DOHH2 (cell line): ENCODE results near the gene LCAT.

Source experiments
- H3F3A ChIP-seq: fragments of 200-600 bp; sonication (generic), shearing (Covaris generic); 2 replicates; pipeline ENCODE4 v1.6.0; 2016; ENCODE audit warnings: antibody characterized with exemption, mild to moderate bottlenecking; ENCODE audit not compliant: control insufficient read depth, insufficient read depth
- H3K27ac ChIP-seq: fragments of 200-600 bp; sonication (generic); 2 replicates; pipeline ENCODE4 v1.5.1; 2014; ENCODE audit warnings: low read depth, mild to moderate bottlenecking, low read length, moderate library complexity
- H3K27me3 ChIP-seq: fragments of 200-600 bp; sonication (generic); 2 replicates; pipeline ENCODE4 v1.6.1; 2014; ENCODE audit warnings: mild to moderate bottlenecking, low read length, mixed read lengths; ENCODE audit not compliant: control insufficient read depth
- H3K36me3 ChIP-seq: fragments of 200-600 bp; sonication (generic); 2 replicates; pipeline ENCODE4 v1.6.1; 2014; ENCODE audit warnings: mild to moderate bottlenecking, low read length, moderate library complexity, mixed read lengths; ENCODE audit not compliant: control insufficient read depth
- H3K4me1 ChIP-seq: fragments of 200-600 bp; sonication (generic); 2 replicates; pipeline ENCODE4 v1.6.1; 2014; ENCODE audit warnings: mild to moderate bottlenecking, low read length, mixed read lengths; ENCODE audit not compliant: control insufficient read depth
- H3K4me2 ChIP-seq: fragments of 200-600 bp; sonication (generic); 2 replicates; pipeline ENCODE4 v1.6.0; 2014; ENCODE audit warnings: mild to moderate bottlenecking, low read length, moderate library complexity
- H3K4me3 ChIP-seq: fragments of 200-600 bp; sonication (generic); 2 replicates; pipeline ENCODE4 v1.5.1; 2014; ENCODE audit warnings: mild to moderate bottlenecking, low read length, mixed read lengths
- H3K79me2 ChIP-seq: fragments of 200-600 bp; sonication (generic); 2 replicates; pipeline ENCODE4 v1.6.1; 2014; ENCODE audit warnings: mild to moderate bottlenecking, low read length, mixed read lengths; ENCODE audit not compliant: control insufficient read depth
- H3K9me2 ChIP-seq: fragments of 200-600 bp; sonication (generic); replicated peaks from 2 replicates; pipeline ENCODE4 v1.6.1; 2014; ENCODE audit warnings: mild to moderate bottlenecking, low read length, mixed read lengths; ENCODE audit not compliant: control insufficient read depth
- H3K9me3 ChIP-seq: fragments of 200-600 bp; sonication (generic); 2 replicates; pipeline ENCODE4 v1.6.1; 2014; ENCODE audit warnings: antibody characterized with exemption, low read length, mixed read lengths; ENCODE audit not compliant: control insufficient read depth, insufficient read depth
- H4K20me1 ChIP-seq: fragments of 200-600 bp; sonication (generic); 2 replicates; pipeline ENCODE4 v1.6.0; 2014; ENCODE audit warnings: low read depth, mild to moderate bottlenecking, antibody characterized with exemption, low read length, moderate library complexity; ENCODE audit not compliant: control insufficient read depth, insufficient read depth
- EZH2phosphoT487 ChIP-seq: fragments of 200-600 bp; sonication (generic); IDR thresholded peaks from 2 replicates; pipeline ENCODE4 v1.6.1; 2017; ENCODE audit warnings: borderline replicate concordance, mild to moderate bottlenecking, antibody characterized with exemption, low read length, moderate library complexity, mixed read lengths
- TF ChIP-seq, protein P1 (sequence below): fragments of 200-600 bp; sonication (generic); IDR thresholded peaks from one replicate; pipeline ENCODE4 v1.5.1; 2014; ENCODE audit warnings: antibody characterized with exemption, mild to moderate bottlenecking, low read depth, low read length; ENCODE audit not compliant: poor library complexity, severe bottlenecking

The LCAT gene

DNA sequence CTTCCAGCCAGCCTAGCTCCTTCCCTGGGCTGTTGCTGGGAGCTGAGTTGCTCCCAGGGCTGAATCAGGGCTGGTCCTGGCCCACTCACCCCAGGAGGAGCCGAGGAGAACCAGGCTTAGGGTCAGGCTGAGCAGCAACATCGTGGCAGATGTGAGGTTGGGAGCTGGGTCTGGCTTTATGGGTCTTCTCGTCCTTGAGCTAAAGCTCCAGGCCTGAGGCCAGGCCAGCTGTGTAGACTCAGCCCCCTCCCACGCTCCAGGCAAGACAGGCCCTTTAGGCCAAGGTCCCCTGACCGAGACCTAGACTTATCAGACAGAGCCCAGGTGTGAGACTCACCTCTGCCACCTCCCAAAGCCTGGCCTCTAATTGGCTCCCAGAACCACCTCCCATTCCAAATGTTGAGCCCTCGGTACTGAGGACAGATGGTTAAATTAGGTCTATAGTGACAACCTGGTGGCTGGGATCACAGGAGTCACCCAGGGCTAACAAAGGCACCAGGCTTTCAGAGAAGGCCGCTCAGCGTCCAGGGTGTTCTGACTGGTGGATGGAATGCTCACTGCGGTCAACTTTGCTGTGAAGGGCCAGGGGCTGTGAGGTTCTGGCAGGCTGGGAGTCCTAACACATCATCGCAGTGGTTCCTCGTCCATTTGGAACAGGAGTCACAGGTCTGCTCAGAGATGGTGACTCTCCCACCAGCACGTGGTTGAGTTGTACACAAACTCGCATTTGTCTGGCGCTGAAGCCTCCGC lies 12.0 kb downstream of the LCAT start, which contains the start of gene CTRL:
Gene CTRL (minus strand): TSS at position 151 of the 750 bp plus-strand sequence. CDS start 10 bp downstream, at position 141.
- Histone ChIP-seq H3F3A (peaks cover 2% of the 10 kb centered on the region; the same call in 1 of the 2 replicates), H4K20me1 (0 out of 2 replicates have a peak, but pooled peaks cover 4% of the 10 kb centered on the region), H3K36me3 (peaks cover 52% of the 10 kb centered on the region), H3K9me3 (no peaks in the 10 kb centered on the region), H3K9me2 (no peaks in the 10 kb centered on the region), H3K27ac (no peak within 1 kb of the TSS), H3K4me3 (no peak within 1 kb of the TSS), H3K27me3 (no peaks in the 10 kb centered on the region), H3K4me1 (peaks cover 16% of the 10 kb centered on the region), H3K79me2 (peaks cover 22% of the 10 kb centered on the region), H3K4me2 (no peak within 1 kb of the TSS)
- TF ChIP-seq, protein P1, sequence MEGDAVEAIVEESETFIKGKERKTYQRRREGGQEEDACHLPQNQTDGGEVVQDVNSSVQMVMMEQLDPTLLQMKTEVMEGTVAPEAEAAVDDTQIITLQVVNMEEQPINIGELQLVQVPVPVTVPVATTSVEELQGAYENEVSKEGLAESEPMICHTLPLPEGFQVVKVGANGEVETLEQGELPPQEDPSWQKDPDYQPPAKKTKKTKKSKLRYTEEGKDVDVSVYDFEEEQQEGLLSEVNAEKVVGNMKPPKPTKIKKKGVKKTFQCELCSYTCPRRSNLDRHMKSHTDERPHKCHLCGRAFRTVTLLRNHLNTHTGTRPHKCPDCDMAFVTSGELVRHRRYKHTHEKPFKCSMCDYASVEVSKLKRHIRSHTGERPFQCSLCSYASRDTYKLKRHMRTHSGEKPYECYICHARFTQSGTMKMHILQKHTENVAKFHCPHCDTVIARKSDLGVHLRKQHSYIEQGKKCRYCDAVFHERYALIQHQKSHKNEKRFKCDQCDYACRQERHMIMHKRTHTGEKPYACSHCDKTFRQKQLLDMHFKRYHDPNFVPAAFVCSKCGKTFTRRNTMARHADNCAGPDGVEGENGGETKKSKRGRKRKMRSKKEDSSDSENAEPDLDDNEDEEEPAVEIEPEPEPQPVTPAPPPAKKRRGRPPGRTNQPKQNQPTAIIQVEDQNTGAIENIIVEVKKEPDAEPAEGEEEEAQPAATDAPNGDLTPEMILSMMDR, result no peak
- TF ChIP-seq EZH2phosphoT487, result no peak

DNA sequence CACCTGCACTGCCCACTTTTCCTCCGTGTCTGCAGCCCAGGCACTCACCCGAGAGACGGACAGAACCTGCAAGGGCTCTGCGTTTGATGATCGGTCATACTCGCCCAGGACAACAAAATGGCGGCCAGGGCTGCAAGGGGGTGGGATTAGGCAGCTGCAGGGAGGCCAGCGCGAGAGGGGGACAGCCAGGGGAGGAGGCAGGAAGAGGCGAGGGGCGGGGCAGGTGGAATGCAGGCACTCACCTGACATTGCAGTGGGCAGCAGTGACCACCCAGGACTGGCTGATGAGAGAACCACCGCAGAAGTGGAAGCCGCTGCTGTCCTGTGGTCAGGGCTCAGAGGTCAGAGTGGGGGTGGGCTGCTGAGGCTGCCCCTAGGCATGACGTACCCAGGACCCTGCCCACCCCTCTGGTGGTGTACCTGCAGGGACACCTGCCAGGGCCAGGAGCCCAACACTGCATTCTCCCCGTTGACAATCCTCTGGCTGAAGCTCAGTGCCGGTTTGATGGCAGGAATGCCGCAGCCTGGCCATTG lies 13.2 kb downstream of the LCAT start:
- Histone ChIP-seq H3K79me2 (peaks cover 12% of the 10 kb centered on the region), H3K27ac (no peak overlapping the region), H3K27me3 (no peaks in the 10 kb centered on the region), H3K4me1 (peaks cover 21% of the 10 kb centered on the region), H3K9me3 (no peaks in the 10 kb centered on the region), H3K9me2 (no peaks in the 10 kb centered on the region), H4K20me1 (0 out of 2 replicates have a peak, but pooled peaks cover 4% of the 10 kb centered on the region), H3F3A (no peaks in the 10 kb centered on the region), H3K4me2 (no peak overlapping the region), H3K36me3 (peaks cover 44% of the 10 kb centered on the region), H3K4me3 (no peak overlapping the region)
- TF ChIP-seq, protein P1, result no peak
- TF ChIP-seq EZH2phosphoT487, result no peak

- no peaks in the 10 kb centered on the region for H3K9me3 ChIP-seq
- TF ChIP-seq, protein P1, result no peak
- TF ChIP-seq EZH2phosphoT487, result no peak
- no peaks in the 10 kb centered on the region for H3F3A ChIP-seq
- H3K9me2 ChIP-seq, result no peaks in the 10 kb centered on the region
- H3K36me3 ChIP-seq, result peaks cover 40% of the 10 kb centered on the region
- peaks cover 8% of the 10 kb centered on the region for H3K79me2 ChIP-seq
- peaks cover 18% of the 10 kb centered on the region for H3K4me1 ChIP-seq
- no peak overlapping the region for H3K27ac ChIP-seq
- H3K27me3 ChIP-seq, result no peaks in the 10 kb centered on the region
- H3K4me3 ChIP-seq, result no peak overlapping the region
- H3K4me2 ChIP-seq, result no peak overlapping the region
- H4K20me1 ChIP-seq, result 0 out of 2 replicates have a peak, but pooled peaks cover 4% of the 10 kb centered on the region
Observed at GRCh38 chr16:67930191-67930590, 13.7 kb downstream of the LCAT start.
